HG02973 (cell line): ENCODE results near the gene FLT1.

Experiments
- ATAC-seq: cut with Tn5 transposase; IDR thresholded peaks from one replicate; pipeline ENCODE4 v1.9.1; 2021; ENCODE audit warnings: moderate library complexity; ENCODE audit not compliant: unreplicated experiment

Gene FLT1

DNA sequence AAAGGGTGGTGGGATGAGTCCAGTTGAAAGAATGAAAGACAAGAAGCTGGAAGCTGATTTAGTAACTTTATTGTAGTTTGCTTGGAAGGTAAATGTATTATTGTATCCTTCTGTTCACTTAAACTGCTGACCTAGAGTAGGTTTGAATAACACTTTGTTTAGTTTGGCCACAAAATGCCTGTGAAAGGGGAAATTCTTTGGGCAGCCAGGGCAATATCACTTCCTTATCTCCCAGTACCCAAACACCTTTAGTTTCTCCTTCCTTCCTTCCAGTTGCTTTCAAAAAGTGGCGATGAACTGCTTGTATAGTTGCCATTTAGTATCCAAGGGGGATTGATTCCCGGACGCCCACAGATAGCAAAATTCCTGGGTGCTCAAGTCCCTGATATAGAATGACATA, 236.5 kb downstream of the FLT1 start:
- no peak for ATAC-seq

DNA sequence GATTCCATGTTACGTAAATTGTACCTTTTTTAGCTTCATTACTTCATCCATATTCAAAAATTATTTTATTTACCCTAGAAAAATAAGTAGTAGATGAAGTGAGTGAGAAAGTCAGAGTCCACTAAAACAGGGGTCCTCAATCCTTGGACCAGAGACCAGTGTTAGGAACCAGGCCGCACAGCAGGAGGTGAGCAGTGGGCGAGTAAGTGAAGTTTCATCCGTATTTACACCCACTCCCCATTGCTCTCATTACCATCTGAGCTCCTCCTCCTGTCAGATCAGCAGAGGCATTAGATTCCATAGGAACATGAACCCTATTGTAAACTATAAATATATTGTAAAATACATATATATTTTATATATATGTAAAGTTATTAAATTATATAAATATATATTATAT, 237.6 kb downstream of the FLT1 start:
- ATAC-seq: no peak

GRCh38 chr13:28252547-28252946, 242.4 kb downstream of the FLT1 start:
- no peak for ATAC-seq

DNA sequence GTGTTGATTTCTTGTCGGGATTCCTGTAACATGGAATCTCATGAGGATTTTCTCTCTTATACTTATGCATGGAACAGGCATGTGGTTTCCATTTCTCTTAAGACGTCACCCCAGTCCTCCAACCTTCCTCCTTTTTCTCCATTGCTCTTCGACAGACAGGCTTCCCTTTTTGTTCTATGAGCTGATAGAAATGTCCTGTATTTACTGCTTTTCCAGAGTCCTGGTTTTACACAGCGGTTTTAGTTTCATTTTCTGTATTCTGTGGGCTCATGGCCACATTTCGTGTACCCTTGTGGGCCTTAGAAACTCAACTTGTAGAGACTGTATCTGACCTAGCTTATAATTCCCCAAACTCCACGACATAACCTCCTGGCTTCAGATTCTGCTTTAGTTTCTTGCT, 243.5 kb downstream of the FLT1 start:
- no peak for ATAC-seq

DNA sequence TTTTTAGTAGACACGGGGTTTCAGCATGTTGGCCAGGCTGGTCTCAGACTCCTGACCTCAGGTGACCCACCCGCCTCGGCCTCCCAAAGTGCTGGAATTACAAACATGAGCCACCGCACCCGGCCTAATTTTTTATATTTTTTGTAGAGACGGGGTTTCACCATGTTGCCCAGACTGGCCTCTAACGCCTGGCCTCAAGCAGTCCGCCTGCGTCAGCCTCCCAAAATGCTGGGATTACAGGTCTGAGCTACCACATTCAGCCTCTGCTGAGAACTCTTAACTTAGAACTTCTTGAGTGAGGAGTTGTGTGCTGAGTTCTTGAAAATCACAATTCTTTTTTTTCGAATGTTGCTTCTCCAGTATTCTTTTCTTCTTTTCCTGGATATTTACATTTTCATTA, 244.4 kb downstream of the FLT1 start:
- no peak for ATAC-seq
